IMR-90 (cell line): Measurements from ENCODE around the gene CACNA1D. TPM values are rescaled to one million over a fixed set of nuclear protein-coding genes. Genes with fewer than 3 reads are reported as not detected.

Experiments used
- ATAC-seq: fragments of 200-7000 bp; cut with Tn5 transposase; 2 replicates; pipeline ENCODE4 v1.9.1; 2020; ENCODE audit warnings: low read depth, mild to moderate bottlenecking, moderate library complexity
- BruUV-seq: library from RNA; stranded (reverse); fragments of 400-500 nt; replicated peaks from 2 replicates; lab custom pipeline; 2021; lab: Mats Ljungman, UMichigan
- CTCF ChIA-PET: fragments of 300-600 bp; formaldehyde crosslinking; extraction: SDS; loops from one replicate; lab custom pipeline; 2021; ENCODE audit warnings: antibody characterized with exemption; lab: Yijun Ruan, JAX
- POLR2A ChIA-PET: fragments of 300-600 bp; sonication (Branson Sonifier 250); formaldehyde crosslinking; loops from one replicate; lab custom pipeline; 2022; ENCODE audit warnings: antibody characterized with exemption; ENCODE audit not compliant: unreplicated experiment; lab: Charles Lee
- DNase-seq: peaks from one replicate; pipeline ENCODE4 v3.0.0; 2013
- H2AFZ ChIP-seq: replicated peaks from 2 replicates; pipeline ENCODE3; 2013; ENCODE audit warnings: low read length, mild to moderate bottlenecking; ENCODE audit not compliant: poor library complexity
- H2AK5ac ChIP-seq: 2 replicates; pipeline ENCODE4 v1.6.1; 2013; ENCODE audit warnings: low read depth, low read length, inconsistent platforms
- H2AK9ac ChIP-seq: replicated peaks from 2 replicates; pipeline ENCODE3; 2013; ENCODE audit warnings: mild to moderate bottlenecking, low read depth, low read length, moderate library complexity; ENCODE audit not compliant: poor library complexity
- H2BK120ac ChIP-seq: 2 replicates; pipeline ENCODE4 v1.6.1; 2013; ENCODE audit warnings: low read depth, low read length, inconsistent platforms
- H2BK15ac ChIP-seq: 3 replicates; pipeline ENCODE4 v1.6.1; 2013; ENCODE audit warnings: low read depth, low read length, inconsistent platforms
- H2BK20ac ChIP-seq: 2 replicates; pipeline ENCODE4 v1.6.1; 2013; ENCODE audit warnings: low read depth, mild to moderate bottlenecking, inconsistent platforms, low read length, moderate library complexity
- H2BK5ac ChIP-seq: 2 replicates; pipeline ENCODE4 v1.6.1; 2013; ENCODE audit warnings: mild to moderate bottlenecking, low read depth, low read length, inconsistent platforms; ENCODE audit not compliant: poor library complexity, severe bottlenecking
- H3K14ac ChIP-seq: replicated peaks from 2 replicates; pipeline ENCODE4 v1.6.1; 2013; ENCODE audit warnings: low read depth, low read length, inconsistent platforms
- H3K18ac ChIP-seq: 2 replicates; pipeline ENCODE4 v1.6.1; 2013; ENCODE audit warnings: low read depth, low read length, control low read depth
- H3K23ac ChIP-seq: 2 replicates; pipeline ENCODE4 v1.6.1; 2013; ENCODE audit warnings: low read depth, low read length, inconsistent platforms
- H3K27ac ChIP-seq: 2 replicates; pipeline ENCODE4 v1.5.1; 2013; ENCODE audit warnings: mild to moderate bottlenecking, control low read depth, low read length; ENCODE audit not compliant: insufficient read depth
- H3K27me3 ChIP-seq: 2 replicates; pipeline ENCODE4 v1.6.1; 2013; ENCODE audit warnings: low read length; ENCODE audit not compliant: control insufficient read depth, insufficient read depth
- H3K36me3 ChIP-seq: 2 replicates; pipeline ENCODE4 v1.6.1; 2013; ENCODE audit warnings: low read length, mixed read lengths; ENCODE audit not compliant: control insufficient read depth, insufficient read depth
- H3K4ac ChIP-seq: 2 replicates; pipeline ENCODE4 v1.6.1; 2013; ENCODE audit warnings: low read depth, low read length, inconsistent platforms
- H3K4me1 ChIP-seq: 2 replicates; pipeline ENCODE4 v1.6.1; 2013; ENCODE audit warnings: low read length, mixed read lengths; ENCODE audit not compliant: control insufficient read depth, insufficient read depth
- H3K4me2 ChIP-seq: 2 replicates; pipeline ENCODE4 v1.6.1; 2013; ENCODE audit warnings: low read depth, mild to moderate bottlenecking, control low read depth, low read length, moderate library complexity
- H3K4me3 ChIP-seq: 2 replicates; pipeline ENCODE4 v1.5.1; 2013; ENCODE audit warnings: low read depth, mild to moderate bottlenecking, control low read depth, low read length, moderate library complexity; ENCODE audit not compliant: insufficient read depth
- H3K56ac ChIP-seq: 2 replicates; pipeline ENCODE4 v1.6.1; 2013; ENCODE audit warnings: low read length, inconsistent platforms; ENCODE audit not compliant: insufficient read depth; ENCODE audit errors: extremely low read depth
- H3K79me1 ChIP-seq, 2 experiments: 2 replicates each; pipeline ENCODE4 v1.6.1; 2013; ENCODE audit warnings: low read length in 2 of 2, inconsistent platforms in 1 of 2, low read depth in 1 of 2
- H3K9ac ChIP-seq: 2 replicates; pipeline ENCODE4 v1.6.1; 2013; ENCODE audit warnings: low read depth, low read length, control low read depth
- H3K9me1 ChIP-seq: 2 replicates; pipeline ENCODE4 v1.6.1; 2013; ENCODE audit warnings: low read length, inconsistent platforms; ENCODE audit not compliant: insufficient read depth
- H3K9me3 ChIP-seq: 2 replicates; pipeline ENCODE4 v1.6.1; 2013; ENCODE audit warnings: low read length; ENCODE audit not compliant: control insufficient read depth, insufficient read depth
- H4K20me1 ChIP-seq: 2 replicates; pipeline ENCODE4 v1.6.1; 2013; ENCODE audit warnings: low read length, inconsistent platforms; ENCODE audit not compliant: insufficient read depth
- H4K5ac ChIP-seq: 2 replicates; pipeline ENCODE4 v1.6.1; 2013; ENCODE audit warnings: mild to moderate bottlenecking, low read depth, low read length, control low read depth
- H4K8ac ChIP-seq, 2 experiments: 2 replicates each; pipeline ENCODE4 v1.6.1; 2013; ENCODE audit warnings: low read depth in 2 of 2, low read length in 2 of 2, control low read depth in 1 of 2, inconsistent platforms in 1 of 2
- H4K91ac ChIP-seq: 2 replicates; pipeline ENCODE4 v1.6.1; 2013; ENCODE audit warnings: low read depth, low read length, inconsistent platforms; ENCODE audit not compliant: insufficient read depth
- CEBPB ChIP-seq: IDR thresholded peaks from 2 replicates; pipeline ENCODE4 v1.6.1; 2012; ENCODE audit warnings: low read depth, low read length, improper control_type of control experiment
- CHD1 ChIP-seq: IDR thresholded peaks from 2 replicates; pipeline ENCODE4 v1.6.1; 2012; ENCODE audit warnings: low read depth, low read length, improper control_type of control experiment
- FOS ChIP-seq: fragments of 150-350 bp; IDR thresholded peaks from 2 replicates; pipeline ENCODE4 v1.6.1; 2016; ENCODE audit warnings: low read depth, low read length
- MAFK ChIP-seq: IDR thresholded peaks from 2 replicates; pipeline ENCODE4 v1.6.1; 2012; ENCODE audit warnings: low read depth, low read length, improper control_type of control experiment
- MAZ ChIP-seq: IDR thresholded peaks from 2 replicates; pipeline ENCODE4 v1.6.1; 2012; ENCODE audit warnings: low read depth, mild to moderate bottlenecking, low read length, improper control_type of control experiment, moderate library complexity, borderline replicate concordance
- NFE2L2 ChIP-seq: fragments of 150-350 bp; IDR thresholded peaks from 2 replicates; pipeline ENCODE4 v1.6.1; 2016; ENCODE audit warnings: low read depth, mild to moderate bottlenecking, low read length
- RCOR1 ChIP-seq: IDR thresholded peaks from 2 replicates; pipeline ENCODE4 v1.6.1; 2012; ENCODE audit warnings: mild to moderate bottlenecking, low read length, improper control_type of control experiment; ENCODE audit not compliant: insufficient replicate concordance
- RFX5 ChIP-seq: IDR thresholded peaks from 2 replicates; pipeline ENCODE4 v1.8.0; 2012; ENCODE audit warnings: low read depth, mild to moderate bottlenecking, low read length, moderate library complexity
- WGBS, 2 experiments: methylation state at CpG; one replicate each; pipeline versions ENCODE4 v1.1.5 to v1.1.7; 2013; ENCODE audit warnings: missing lambda C conversion rate in 2 of 2; ENCODE audit not compliant: insufficient read length in 1 of 2; ENCODE audit errors: extremely low coverage in 2 of 2; 5-methylcytosine and 5-hydroxymethylcytosine counted together
- dilution Hi-C: fragments of 300-500 bp; cut with HindIII; formaldehyde crosslinking; loops from one replicate; pipeline ENCODE4 v1.14.3; 2018; ENCODE audit warnings: low sequenced_read_pairs; ENCODE audit not compliant: unreplicated experiment
- in situ Hi-C: fragments of 300-500 bp; cut with MboI; formaldehyde crosslinking; loops from 3 replicates; pipeline ENCODE4 v1.14.3; 2019; ENCODE audit warnings: low sequenced_read_pairs, inconsistent platforms, mixed read lengths
- intact Hi-C: fragments of 100-400 bp; cut with micrococcal nuclease; formaldehyde crosslinking; loops from 2 replicates; pipeline ENCODE4 v1.10.0; 2022
- polyA plus RNA-seq, 3 experiments: library from polyadenylated mRNA; depleted of rRNA; stranded (reverse); fragments of >200 nt; gene quantifications; 2 replicates each; pipeline ENCODE4 v1.2.3, GENCODE V29; 2012; ENCODE audit warnings: low replicate concordance in 1 of 3
- total RNA-seq: library from RNA; depleted of rRNA; stranded (reverse); fragments of >200 nt; gene quantifications from 2 replicates; pipeline ENCODE4 v1.2.3, GENCODE V29; 2012
- TF ChIP-seq, protein P1 (sequence below): fragments of 150-350 bp; IDR thresholded peaks from 2 replicates; pipeline ENCODE4 v1.6.1; 2017; ENCODE audit warnings: mild to moderate bottlenecking, antibody characterized with exemption, low read length, low read depth
- TF ChIP-seq, protein P2 (sequence below): conservative IDR thresholded peaks from 2 replicates; pipeline ENCODE4 v1.5.1; 2012; ENCODE audit warnings: mild to moderate bottlenecking, low read depth, low read length, improper control_type of control experiment

Gene CACNA1D
- total and polyA plus RNA-seq, 2 of the 4 experiments (the other 2 are of a cell fraction): 0.07 TPM; not detected in 1

DNA sequence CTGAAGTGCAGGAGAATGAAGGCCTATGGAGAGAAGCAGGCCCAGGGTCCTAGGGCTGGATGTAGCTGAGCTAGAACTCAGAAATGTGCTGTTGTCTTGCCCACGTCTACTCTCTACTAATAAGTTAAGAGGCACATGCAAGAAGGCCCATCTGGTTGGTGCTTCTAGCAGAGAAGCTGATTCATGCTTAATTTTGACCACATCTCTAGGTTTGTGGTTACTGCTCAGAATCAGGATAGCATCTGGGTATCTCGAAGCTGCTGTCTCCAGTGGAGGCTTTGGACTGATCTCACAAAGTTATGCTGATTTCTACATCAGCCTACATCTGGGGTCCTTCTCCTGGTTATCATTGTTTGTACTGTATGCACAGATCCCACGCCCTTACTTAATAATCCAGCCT lies 87.3 kb downstream of the CACNA1D start:
- no peak for TF ChIP-seq RCOR1
- TF ChIP-seq, protein P1, sequence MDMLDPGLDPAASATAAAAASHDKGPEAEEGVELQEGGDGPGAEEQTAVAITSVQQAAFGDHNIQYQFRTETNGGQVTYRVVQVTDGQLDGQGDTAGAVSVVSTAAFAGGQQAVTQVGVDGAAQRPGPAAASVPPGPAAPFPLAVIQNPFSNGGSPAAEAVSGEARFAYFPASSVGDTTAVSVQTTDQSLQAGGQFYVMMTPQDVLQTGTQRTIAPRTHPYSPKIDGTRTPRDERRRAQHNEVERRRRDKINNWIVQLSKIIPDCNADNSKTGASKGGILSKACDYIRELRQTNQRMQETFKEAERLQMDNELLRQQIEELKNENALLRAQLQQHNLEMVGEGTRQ: no peak
- TF ChIP-seq MAZ: no peak
- no peak for TF ChIP-seq FOS
- no peak for TF ChIP-seq CEBPB
- TF ChIP-seq CHD1: no peak
- no peak for TF ChIP-seq RFX5
- TF ChIP-seq NFE2L2: no peak
- TF ChIP-seq, protein P2, sequence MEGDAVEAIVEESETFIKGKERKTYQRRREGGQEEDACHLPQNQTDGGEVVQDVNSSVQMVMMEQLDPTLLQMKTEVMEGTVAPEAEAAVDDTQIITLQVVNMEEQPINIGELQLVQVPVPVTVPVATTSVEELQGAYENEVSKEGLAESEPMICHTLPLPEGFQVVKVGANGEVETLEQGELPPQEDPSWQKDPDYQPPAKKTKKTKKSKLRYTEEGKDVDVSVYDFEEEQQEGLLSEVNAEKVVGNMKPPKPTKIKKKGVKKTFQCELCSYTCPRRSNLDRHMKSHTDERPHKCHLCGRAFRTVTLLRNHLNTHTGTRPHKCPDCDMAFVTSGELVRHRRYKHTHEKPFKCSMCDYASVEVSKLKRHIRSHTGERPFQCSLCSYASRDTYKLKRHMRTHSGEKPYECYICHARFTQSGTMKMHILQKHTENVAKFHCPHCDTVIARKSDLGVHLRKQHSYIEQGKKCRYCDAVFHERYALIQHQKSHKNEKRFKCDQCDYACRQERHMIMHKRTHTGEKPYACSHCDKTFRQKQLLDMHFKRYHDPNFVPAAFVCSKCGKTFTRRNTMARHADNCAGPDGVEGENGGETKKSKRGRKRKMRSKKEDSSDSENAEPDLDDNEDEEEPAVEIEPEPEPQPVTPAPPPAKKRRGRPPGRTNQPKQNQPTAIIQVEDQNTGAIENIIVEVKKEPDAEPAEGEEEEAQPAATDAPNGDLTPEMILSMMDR: no peak
- TF ChIP-seq MAFK: no peak
- no peaks in the 10 kb centered on the region for H3K4me1 ChIP-seq
- no peak overlapping the region for H3K27ac ChIP-seq
- H2BK120ac ChIP-seq: no peak overlapping the region
- no peak overlapping the region for H3K14ac ChIP-seq
- H4K91ac ChIP-seq: no peak overlapping the region
- intact Hi-C loops: no loop called here
- no peaks in the 10 kb centered on the region; the same call in 1 of the 2 replicates for H3K27me3 ChIP-seq
- ChIA-PET CTCF (no interaction called here), POLR2A (no interaction called here)
- no peak overlapping the region for H3K4me3 ChIP-seq
- no peaks in the 10 kb centered on the region for H3K9me1 ChIP-seq
- no peak overlapping the region for H2AFZ ChIP-seq
- WGBS, 2 experiments: no CpG with 5 or more reads among the region's 3 CpGs
- H3K23ac ChIP-seq: no peak overlapping the region
- H3K9me3 ChIP-seq: no peaks in the 10 kb centered on the region
- H4K8ac ChIP-seq: no peak overlapping the region
- DNase-seq (peak; percentile 1), ATAC-seq (no peak)
- no peak overlapping the region for H4K5ac ChIP-seq
- H2BK5ac ChIP-seq: no peak overlapping the region
- in situ Hi-C loops: no loop called here
- no peak overlapping the region for H3K18ac ChIP-seq
- no peak overlapping the region for H2BK15ac ChIP-seq
- no peaks in the 10 kb centered on the region for H4K20me1 ChIP-seq
- no peak overlapping the region for H3K4me2 ChIP-seq
- no peak overlapping the region for H2AK5ac ChIP-seq
- no peak overlapping the region for H3K4ac ChIP-seq
- H3K79me1 ChIP-seq: no peaks in the 10 kb centered on the region
- no peaks in the 10 kb centered on the region for H3K36me3 ChIP-seq
- BruUV-seq: no TSS peak
- H2AK9ac ChIP-seq: no peak overlapping the region
- H3K9ac ChIP-seq: no peak overlapping the region
- no peak overlapping the region for H2BK20ac ChIP-seq
- H3K56ac ChIP-seq: no peak overlapping the region
- dilution Hi-C loops: no loop called here
